ENCODE results near the gene CDH15.

The CDH15 gene

GRCh38 chr16:89189358-89190025 lies 17.9 kb downstream of the CDH15 start:
- H3K4me3 ChIP-seq (ENCODE audit: low read depth, low read length, poor library complexity, severe bottlenecking) = no peak overlapping the region
- TF ChIP-seq CTCF (IDR thresholded peaks at IDR 0.05; ENCODE audit: low read length) (no peak), EZH2 (IDR thresholded peaks at IDR 0.05; ENCODE audit: borderline replicate concordance, low read length) (no peak)
- 0 out of 2 replicates have a peak, but pooled peaks cover 8% of the 10 kb centered on the region for H3K27me3 ChIP-seq (ENCODE audit: insufficient read depth, low read length)
- H3K9ac ChIP-seq (ENCODE audit: low read length) = no peak overlapping the region
- no peak overlapping the region for H3K27ac ChIP-seq (ENCODE audit: low read depth, low read length, poor library complexity, severe bottlenecking)
- no peak overlapping the region for H2AFZ ChIP-seq (ENCODE audit: low read length)
- 0 out of 2 replicates have a peak, but pooled peaks cover 6% of the 10 kb centered on the region for H3F3A ChIP-seq (ENCODE audit: insufficient read depth, low read length)
- no peaks in the 10 kb centered on the region for H3K79me2 ChIP-seq (ENCODE audit: insufficient read depth, low read length)
- H3K4me2 ChIP-seq (ENCODE audit: low read length) = no peak overlapping the region
- H3K36me3 ChIP-seq (ENCODE audit: insufficient read depth, low read length) = no peaks in the 10 kb centered on the region
- no peaks in the 10 kb centered on the region for H3K9me3 ChIP-seq (ENCODE audit: low read length)
- H3K9me2 ChIP-seq (ENCODE audit: low read depth, low read length) = no peaks in the 10 kb centered on the region
- peaks cover 4% of the 10 kb centered on the region for H3K4me1 ChIP-seq (ENCODE audit: insufficient read depth, low read length, severe bottlenecking)
- H4K20me1 ChIP-seq (ENCODE audit: insufficient read depth, low read length) = no peaks in the 10 kb centered on the region

- Histone ChIP-seq H3K79me2 (ENCODE audit: insufficient read depth, low read length) (no peaks in the 10 kb centered on the region), H2AFZ (ENCODE audit: low read length) (no peak overlapping the region), H3K27me3 (ENCODE audit: insufficient read depth, low read length) (0 out of 2 replicates have a peak, but pooled peaks cover 8% of the 10 kb centered on the region), H3K36me3 (ENCODE audit: insufficient read depth, low read length) (no peaks in the 10 kb centered on the region), H3K9me3 (ENCODE audit: low read length) (no peaks in the 10 kb centered on the region), H4K20me1 (ENCODE audit: insufficient read depth, low read length) (no peaks in the 10 kb centered on the region), H3K9ac (ENCODE audit: low read length) (no peak overlapping the region), H3K9me2 (ENCODE audit: low read depth, low read length) (no peaks in the 10 kb centered on the region), H3K4me2 (ENCODE audit: low read length) (no peak overlapping the region), H3F3A (ENCODE audit: insufficient read depth, low read length) (0 out of 2 replicates have a peak, but pooled peaks cover 6% of the 10 kb centered on the region), H3K27ac (ENCODE audit: low read depth, low read length, poor library complexity, severe bottlenecking) (no peak overlapping the region), H3K4me1 (ENCODE audit: insufficient read depth, low read length, severe bottlenecking) (peaks cover 4% of the 10 kb centered on the region), H3K4me3 (ENCODE audit: low read depth, low read length, poor library complexity, severe bottlenecking) (no peak overlapping the region)
- TF ChIP-seq CTCF (IDR thresholded peaks at IDR 0.05; ENCODE audit: low read length) = no peak
- TF ChIP-seq EZH2 (IDR thresholded peaks at IDR 0.05; ENCODE audit: borderline replicate concordance, low read length) = no peak
Observed at GRCh38 chr16:89190150-89190958, 18.8 kb downstream of the CDH15 start.

GRCh38 chr16:89191033-89191900 lies 19.7 kb downstream of the CDH15 start:
- H3K4me2 ChIP-seq (ENCODE audit: low read length) = no peak overlapping the region
- H3K79me2 ChIP-seq (ENCODE audit: insufficient read depth, low read length) = no peaks in the 10 kb centered on the region
- no peak overlapping the region for H3K27ac ChIP-seq (ENCODE audit: low read depth, low read length, poor library complexity, severe bottlenecking)
- H3K27me3 ChIP-seq (ENCODE audit: insufficient read depth, low read length) = 0 out of 2 replicates have a peak, but pooled peaks cover 8% of the 10 kb centered on the region
- no peak overlapping the region for H3K4me3 ChIP-seq (ENCODE audit: low read depth, low read length, poor library complexity, severe bottlenecking)
- H3K4me1 ChIP-seq (ENCODE audit: insufficient read depth, low read length, severe bottlenecking) = peaks cover 4% of the 10 kb centered on the region
- no peaks in the 10 kb centered on the region for H3K36me3 ChIP-seq (ENCODE audit: insufficient read depth, low read length)
- TF ChIP-seq EZH2 (IDR thresholded peaks at IDR 0.05; ENCODE audit: borderline replicate concordance, low read length) (no peak), CTCF (IDR thresholded peaks at IDR 0.05; ENCODE audit: low read length) (no peak)
- H3K9me3 ChIP-seq (ENCODE audit: low read length) = no peaks in the 10 kb centered on the region
- no peaks in the 10 kb centered on the region for H3K9me2 ChIP-seq (ENCODE audit: low read depth, low read length)
- H2AFZ ChIP-seq (ENCODE audit: low read length) = no peak overlapping the region
- 0 out of 2 replicates have a peak, but pooled peaks cover 6% of the 10 kb centered on the region for H3F3A ChIP-seq (ENCODE audit: insufficient read depth, low read length)
- no peak overlapping the region for H3K9ac ChIP-seq (ENCODE audit: low read length)
- H4K20me1 ChIP-seq (ENCODE audit: insufficient read depth, low read length) = no peaks in the 10 kb centered on the region

Data from OCI-LY1 (cell line).